ENCODE results near the gene GPR83. TPM values are rescaled to one million over a fixed set of nuclear protein-coding genes. Genes with fewer than 3 reads are reported as not detected.

Gene GPR83
- polyA plus RNA-seq, 4 donors, result 0.13 TPM; not detected in 2

Other genes starting within 250 kb of the GPR83 start
- gene IZUMO1R, start 96.8 kb downstream of the GPR83 start, polyA plus RNA-seq, result not detected
- 10 to 100 TPM in 1 of 4 donors, 1 to 10 TPM in 3; 1.1 to 24.3 (median 3.9) TPM for gene MRE11, start 92.4 kb upstream of the GPR83 start, polyA plus RNA-seq
- 10 to 100 TPM; 14.2 to 33.8 (median 26.7) TPM for gene ANKRD49, start 92.6 kb upstream of the GPR83 start, polyA plus RNA-seq
- gene C11orf97, start 111.0 kb upstream of the GPR83 start, polyA plus RNA-seq, result under 1 TPM in 1 of 4 donors, not detected in 3; 0.09 TPM
- gene FUT4, start 142.5 kb upstream of the GPR83 start, polyA plus RNA-seq, result 10 to 100 TPM in 2 of 4 donors, 1 to 10 TPM in 2; 6.0 to 22.4 (median 12.3) TPM
- 10 to 100 TPM in 3 of 4 donors, 1 to 10 TPM in 1; 8.0 to 23.5 (median 16.2) TPM for gene PIWIL4, start 165.9 kb upstream of the GPR83 start, polyA plus RNA-seq

All from small intestine (tissue), 4 donors.